GM20000 (cell line): ENCODE results near the gene ANKRD13D.

ENCODE experiments used
- DNase-seq: peaks from one replicate; pipeline ENCODE4 v3.0.0; 2012; ENCODE audit warnings: low spot score
- TF ChIP-seq, protein P1 (sequence below): IDR thresholded peaks from 2 replicates; pipeline ENCODE4 v1.5.1; 2012; ENCODE audit warnings: mild to moderate bottlenecking, control low read depth; ENCODE audit errors: extremely low read depth, missing control alignments

ANKRD13D gene

DNA sequence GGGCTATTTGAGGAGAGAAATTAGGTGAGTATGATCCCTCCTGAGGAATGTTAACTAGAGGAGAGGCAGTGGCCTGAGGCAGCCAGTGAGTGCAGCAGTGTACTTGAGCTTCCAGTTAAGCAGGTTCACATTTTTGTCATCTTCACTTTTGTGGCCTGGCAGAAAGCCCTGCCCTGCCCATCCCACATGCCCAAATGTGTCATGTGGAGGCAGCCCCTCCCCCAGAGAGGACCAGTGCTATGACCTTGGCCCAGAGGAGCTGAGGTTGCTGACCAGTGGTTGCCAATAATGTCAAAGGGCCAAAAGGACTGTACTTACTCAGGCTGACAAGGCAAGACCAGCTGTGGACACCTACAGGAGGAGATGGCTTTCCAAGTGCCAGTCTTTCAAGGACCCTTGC, 40.5 kb upstream of the ANKRD13D start:
- no peak for DNase-seq
- TF ChIP-seq, protein P1, sequence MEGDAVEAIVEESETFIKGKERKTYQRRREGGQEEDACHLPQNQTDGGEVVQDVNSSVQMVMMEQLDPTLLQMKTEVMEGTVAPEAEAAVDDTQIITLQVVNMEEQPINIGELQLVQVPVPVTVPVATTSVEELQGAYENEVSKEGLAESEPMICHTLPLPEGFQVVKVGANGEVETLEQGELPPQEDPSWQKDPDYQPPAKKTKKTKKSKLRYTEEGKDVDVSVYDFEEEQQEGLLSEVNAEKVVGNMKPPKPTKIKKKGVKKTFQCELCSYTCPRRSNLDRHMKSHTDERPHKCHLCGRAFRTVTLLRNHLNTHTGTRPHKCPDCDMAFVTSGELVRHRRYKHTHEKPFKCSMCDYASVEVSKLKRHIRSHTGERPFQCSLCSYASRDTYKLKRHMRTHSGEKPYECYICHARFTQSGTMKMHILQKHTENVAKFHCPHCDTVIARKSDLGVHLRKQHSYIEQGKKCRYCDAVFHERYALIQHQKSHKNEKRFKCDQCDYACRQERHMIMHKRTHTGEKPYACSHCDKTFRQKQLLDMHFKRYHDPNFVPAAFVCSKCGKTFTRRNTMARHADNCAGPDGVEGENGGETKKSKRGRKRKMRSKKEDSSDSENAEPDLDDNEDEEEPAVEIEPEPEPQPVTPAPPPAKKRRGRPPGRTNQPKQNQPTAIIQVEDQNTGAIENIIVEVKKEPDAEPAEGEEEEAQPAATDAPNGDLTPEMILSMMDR: no peak

DNA sequence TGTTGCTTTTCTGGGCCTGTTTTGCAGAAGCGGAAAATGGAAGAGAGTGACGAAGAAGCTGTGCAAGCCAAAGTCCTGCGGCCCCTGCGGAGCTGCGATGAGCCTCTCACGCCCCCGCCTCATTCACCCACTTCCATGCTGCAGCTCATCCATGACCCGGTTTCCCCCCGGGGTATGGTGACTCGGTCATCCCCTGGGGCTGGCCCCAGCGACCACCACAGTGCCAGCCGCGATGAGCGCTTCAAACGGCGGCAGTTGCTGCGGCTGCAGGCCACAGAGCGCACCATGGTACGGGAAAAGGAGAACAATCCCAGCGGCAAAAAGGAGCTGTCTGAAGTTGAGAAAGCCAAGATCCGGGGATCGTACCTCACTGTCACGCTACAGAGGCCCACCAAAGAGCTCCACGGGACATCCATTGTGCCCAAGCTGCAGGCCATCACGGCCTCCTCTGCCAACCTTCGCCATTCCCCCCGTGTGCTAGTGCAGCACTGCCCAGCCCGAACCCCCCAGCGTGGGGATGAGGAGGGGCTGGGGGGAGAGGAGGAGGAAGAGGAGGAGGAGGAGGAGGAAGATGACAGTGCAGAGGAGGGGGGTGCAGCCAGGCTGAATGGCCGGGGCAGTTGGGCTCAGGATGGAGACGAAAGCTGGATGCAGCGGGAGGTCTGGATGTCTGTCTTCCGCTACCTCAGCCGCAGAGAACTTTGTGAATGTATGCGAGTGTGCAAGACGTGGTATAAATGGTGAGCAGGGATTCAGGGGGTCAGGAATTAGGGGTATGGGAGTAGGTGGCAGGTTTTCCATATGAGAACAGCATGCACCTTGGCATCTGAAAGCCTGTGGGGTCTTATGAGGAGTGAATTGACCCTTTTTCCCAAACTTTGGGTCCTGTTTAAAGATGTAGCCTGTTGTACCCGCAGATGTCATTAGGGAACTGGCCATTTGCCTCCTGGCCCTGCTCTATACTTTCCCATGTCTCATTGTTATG, 38.8 kb upstream of the ANKRD13D start:
- TF ChIP-seq, protein P1: no peak
- DNase-seq: no peak

DNA sequence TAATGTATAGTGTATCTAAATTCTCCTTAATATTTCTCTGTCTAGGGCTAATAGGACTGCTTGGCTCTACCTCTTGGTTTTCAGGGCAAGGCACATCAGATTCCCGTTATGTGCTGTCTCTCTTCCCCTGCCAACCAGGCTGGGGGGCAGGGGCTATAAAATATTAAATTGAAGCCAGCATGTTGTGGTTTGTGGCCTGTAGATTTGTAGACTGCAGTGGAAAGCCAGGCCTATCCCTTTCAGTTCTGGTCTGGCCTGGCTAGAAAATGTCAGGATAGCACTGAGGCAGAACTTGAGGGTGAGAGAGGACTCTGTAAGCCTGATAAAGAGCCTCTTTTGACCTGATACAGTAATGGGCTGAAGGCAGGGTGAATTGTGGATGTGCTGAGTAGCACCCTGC, 37.3 kb upstream of the ANKRD13D start:
- TF ChIP-seq, protein P1: no peak
- DNase-seq: no peak

DNA sequence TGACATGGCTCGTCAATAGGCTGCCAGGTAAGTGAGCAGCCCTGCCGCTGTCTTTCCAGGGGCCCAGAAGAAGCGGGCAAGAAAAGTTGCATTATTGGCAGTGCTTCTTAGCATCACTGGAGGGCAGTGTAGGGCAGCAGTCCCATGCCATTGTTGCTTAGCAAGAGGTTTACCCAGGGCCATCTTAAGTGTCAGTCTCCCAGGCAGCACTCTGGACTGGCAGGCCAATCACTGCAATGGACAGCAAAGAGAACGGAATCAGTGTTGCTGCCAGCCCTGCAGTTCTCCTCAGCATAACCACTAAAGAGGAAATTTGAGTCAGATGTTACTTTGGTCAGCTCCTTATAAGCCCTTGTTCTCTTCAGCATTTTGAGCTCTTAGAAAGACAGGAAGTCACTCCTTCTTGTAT, 36.3 kb upstream of the ANKRD13D start:
- no peak for DNase-seq

DNA sequence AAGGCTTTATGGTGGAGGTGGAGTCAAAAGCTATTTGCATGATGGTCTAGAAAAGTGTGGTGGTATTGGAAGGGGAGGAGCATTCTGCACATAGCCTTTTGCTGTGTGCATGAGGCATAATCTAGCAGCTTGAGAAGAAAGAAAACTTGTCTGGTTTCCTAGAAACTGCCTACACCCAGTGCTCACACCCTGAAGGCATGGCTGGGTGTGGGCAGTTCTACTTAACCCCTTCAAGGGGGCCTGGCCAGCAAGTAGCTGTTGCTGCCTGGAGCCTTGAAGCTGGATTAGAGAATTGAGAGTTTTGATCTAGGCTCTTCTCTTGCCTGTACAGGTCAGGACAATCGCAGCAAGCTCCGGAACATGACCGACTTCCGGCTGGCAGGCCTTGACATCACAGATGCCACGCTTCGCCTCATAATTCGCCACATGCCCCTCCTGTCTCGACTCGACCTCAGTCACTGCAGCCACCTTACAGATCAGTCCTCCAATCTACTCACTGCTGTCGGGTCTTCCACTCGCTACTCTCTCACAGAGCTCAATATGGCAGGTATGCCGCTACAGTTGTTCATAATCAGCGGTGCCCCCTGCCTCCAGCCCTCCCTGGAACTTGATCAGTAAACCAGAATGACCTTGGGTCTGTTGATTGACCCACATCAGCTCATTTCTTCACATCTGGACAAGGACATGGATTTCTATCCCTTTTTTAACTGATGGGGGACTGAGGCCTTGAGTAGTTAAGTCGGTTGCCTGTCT, 35.1 kb upstream of the ANKRD13D start:
- DNase-seq: no peak
- TF ChIP-seq, protein P1: no peak

More for the DNA sequence above, 36.3 kb upstream of the ANKRD13D start:
- TF ChIP-seq, protein P1: no peak

DNA sequence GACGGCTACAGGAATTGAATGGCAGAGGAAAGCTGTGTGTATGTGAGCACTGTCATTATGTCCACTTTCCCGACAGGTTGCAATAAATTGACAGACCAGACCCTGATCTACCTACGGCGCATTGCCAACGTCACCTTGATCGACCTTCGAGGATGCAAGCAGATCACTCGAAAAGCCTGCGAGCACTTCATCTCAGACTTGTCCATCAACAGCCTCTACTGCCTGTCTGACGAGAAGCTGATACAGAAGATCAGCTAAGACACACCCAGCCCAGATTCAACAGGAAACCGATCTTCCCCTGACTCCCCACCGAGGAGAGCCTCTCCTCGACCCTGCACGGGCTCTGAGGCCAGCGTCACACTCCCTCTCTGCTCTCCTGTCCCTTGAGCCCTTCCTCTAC, 34.3 kb upstream of the ANKRD13D start:
- DNase-seq: no peak
- TF ChIP-seq, protein P1: no peak

DNA sequence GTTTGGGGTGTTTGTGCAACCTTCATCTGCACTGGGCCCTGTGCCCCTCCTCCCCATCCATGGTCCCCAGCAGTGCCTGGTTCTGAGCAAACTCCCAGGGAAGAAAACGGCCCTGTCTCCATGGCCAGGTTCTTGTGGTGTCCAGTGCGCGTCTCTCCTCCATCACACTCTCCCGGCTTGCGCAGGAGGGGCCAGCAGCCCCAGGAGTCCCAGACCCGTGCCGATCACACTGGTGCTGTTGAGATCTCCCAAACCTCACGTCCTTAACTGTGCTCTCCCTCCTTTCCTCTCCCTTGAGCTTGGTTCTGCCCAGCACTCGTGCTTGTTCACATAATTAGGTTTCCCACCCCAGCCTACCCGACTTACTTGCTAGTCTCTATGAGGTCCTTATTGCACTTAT, 33.8 kb upstream of the ANKRD13D start:
- no peak for DNase-seq
- TF ChIP-seq, protein P1: no peak
